ENCODE results near the gene KLF11. TPM values are rescaled to one million over a fixed set of nuclear protein-coding genes. Genes with fewer than 3 reads are reported as not detected.

KLF11 gene
- total RNA-seq, 1 donor from 2014 or later = 21.1 TPM

DNA sequence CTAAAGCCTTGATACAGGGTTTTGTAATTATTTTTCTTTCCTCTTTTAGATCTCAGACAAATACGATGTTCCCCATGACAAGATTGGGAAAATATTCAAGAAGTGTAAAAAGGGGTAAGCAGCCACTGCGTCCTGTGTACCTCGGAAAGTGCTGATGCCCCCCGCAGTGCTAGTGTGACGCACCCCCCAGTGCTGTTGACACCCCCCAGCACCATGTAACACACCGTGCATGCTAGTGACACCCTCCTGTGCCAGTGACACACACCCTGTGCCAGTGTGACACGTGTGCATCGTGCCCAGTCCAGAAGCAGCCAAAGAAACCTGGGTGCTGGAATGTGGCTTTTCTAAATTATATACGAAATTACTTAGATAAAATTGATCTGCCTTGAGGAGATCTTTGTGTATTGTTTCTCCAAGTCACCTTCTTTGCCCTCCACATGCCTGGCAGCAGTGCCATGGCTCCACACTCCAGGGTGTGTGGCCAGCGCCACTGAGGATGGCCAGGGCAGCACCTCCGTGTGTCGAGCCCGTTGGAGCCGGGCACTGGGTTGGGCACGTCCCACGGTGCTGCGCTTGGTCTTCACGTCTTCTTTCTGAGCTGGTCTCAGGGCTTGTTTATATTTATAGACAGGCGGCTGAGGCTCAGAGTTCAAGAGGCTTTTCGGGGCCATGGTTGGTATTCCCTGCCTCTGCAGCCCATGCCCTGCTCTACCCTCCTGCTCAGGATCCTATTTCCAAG lies 44.3 kb upstream of the KLF11 start:
- no peak for DNase-seq
- no peaks in the 10 kb centered on the region for H3K4me1 Mint-ChIP-seq (ENCODE audit: low read depth, unreplicated experiment)
- H3K9me3 Mint-ChIP-seq (ENCODE audit: unreplicated experiment) = no peaks in the 10 kb centered on the region
- TF ChIP-seq, protein P1, sequence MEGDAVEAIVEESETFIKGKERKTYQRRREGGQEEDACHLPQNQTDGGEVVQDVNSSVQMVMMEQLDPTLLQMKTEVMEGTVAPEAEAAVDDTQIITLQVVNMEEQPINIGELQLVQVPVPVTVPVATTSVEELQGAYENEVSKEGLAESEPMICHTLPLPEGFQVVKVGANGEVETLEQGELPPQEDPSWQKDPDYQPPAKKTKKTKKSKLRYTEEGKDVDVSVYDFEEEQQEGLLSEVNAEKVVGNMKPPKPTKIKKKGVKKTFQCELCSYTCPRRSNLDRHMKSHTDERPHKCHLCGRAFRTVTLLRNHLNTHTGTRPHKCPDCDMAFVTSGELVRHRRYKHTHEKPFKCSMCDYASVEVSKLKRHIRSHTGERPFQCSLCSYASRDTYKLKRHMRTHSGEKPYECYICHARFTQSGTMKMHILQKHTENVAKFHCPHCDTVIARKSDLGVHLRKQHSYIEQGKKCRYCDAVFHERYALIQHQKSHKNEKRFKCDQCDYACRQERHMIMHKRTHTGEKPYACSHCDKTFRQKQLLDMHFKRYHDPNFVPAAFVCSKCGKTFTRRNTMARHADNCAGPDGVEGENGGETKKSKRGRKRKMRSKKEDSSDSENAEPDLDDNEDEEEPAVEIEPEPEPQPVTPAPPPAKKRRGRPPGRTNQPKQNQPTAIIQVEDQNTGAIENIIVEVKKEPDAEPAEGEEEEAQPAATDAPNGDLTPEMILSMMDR (IDR thresholded peaks at IDR 0.05; ENCODE audit: partially characterized antibody, unreplicated experiment) = no peak
- peaks cover 8% of the 10 kb centered on the region for H3K36me3 Mint-ChIP-seq (ENCODE audit: unreplicated experiment)
- H3K4me3 Mint-ChIP-seq (ENCODE audit: unreplicated experiment) = no peak overlapping the region
- no peak overlapping the region for H3K27ac Mint-ChIP-seq (ENCODE audit: unreplicated experiment)
- H3K27me3 Mint-ChIP-seq (ENCODE audit: unreplicated experiment) = no peaks in the 10 kb centered on the region

DNA sequence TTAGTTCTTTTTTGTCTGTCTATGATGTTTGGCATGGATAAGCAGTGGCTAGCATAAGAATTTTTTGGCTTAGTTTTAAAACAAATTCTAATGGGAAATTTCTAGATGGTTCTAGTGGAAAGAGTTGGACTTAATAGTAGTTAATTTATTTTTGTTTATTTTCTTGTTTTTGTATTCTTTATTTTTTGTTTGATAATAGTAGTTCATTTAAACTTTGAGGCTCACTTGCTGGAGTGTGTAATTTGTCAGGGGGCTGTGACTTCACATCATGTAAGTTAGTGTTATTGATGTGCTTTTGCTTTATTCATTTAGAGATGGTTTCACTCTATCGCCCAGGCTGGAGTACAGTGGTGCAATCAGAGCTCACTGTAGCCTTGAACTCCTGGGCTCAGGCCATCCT lies 43.7 kb upstream of the KLF11 start:
- Mint-ChIP-seq H3K4me3 (ENCODE audit: unreplicated experiment) (no peak overlapping the region), H3K4me1 (ENCODE audit: low read depth, unreplicated experiment) (no peaks in the 10 kb centered on the region), H3K9me3 (ENCODE audit: unreplicated experiment) (no peaks in the 10 kb centered on the region), H3K36me3 (ENCODE audit: unreplicated experiment) (peaks cover 5% of the 10 kb centered on the region), H3K27me3 (ENCODE audit: unreplicated experiment) (no peaks in the 10 kb centered on the region), H3K27ac (ENCODE audit: unreplicated experiment) (no peak overlapping the region)
- TF ChIP-seq, protein P1 (IDR thresholded peaks at IDR 0.05; ENCODE audit: partially characterized antibody, unreplicated experiment) = no peak
- DNase-seq = no peak

- TF ChIP-seq, protein P1 (IDR thresholded peaks at IDR 0.05; ENCODE audit: partially characterized antibody, unreplicated experiment) = no peak
- no peak overlapping the region for H3K4me3 Mint-ChIP-seq (ENCODE audit: unreplicated experiment)
- peaks cover 3% of the 10 kb centered on the region for H3K36me3 Mint-ChIP-seq (ENCODE audit: unreplicated experiment)
- H3K4me1 Mint-ChIP-seq (ENCODE audit: low read depth, unreplicated experiment) = no peaks in the 10 kb centered on the region
- no peak overlapping the region for H3K27ac Mint-ChIP-seq (ENCODE audit: unreplicated experiment)
- DNase-seq = no peak
- H3K27me3 Mint-ChIP-seq (ENCODE audit: unreplicated experiment) = no peaks in the 10 kb centered on the region
- H3K9me3 Mint-ChIP-seq (ENCODE audit: unreplicated experiment) = no peaks in the 10 kb centered on the region
Observed at GRCh38 chr2:10000541-10000940, 42.8 kb upstream of the KLF11 start.

DNA sequence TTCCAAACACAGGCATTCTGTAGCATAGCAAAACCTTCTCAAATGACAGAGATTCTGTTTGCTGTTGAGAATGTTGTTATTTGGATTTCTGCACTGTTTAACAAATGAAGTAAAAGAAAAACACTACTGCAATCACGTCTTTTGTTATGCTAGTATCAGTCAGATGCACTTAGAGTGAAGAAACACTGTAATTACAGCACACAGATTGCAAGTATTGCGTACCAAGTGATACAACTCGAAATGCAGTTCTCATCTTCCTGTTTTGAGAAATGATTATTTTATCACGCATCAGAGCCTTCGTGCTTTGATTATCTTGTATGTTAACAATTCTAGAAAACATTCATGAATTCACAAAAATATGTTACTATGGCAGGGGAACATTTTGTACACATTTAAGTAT lies 41.8 kb upstream of the KLF11 start:
- Mint-ChIP-seq H3K27me3 (ENCODE audit: unreplicated experiment) (no peaks in the 10 kb centered on the region), H3K4me3 (ENCODE audit: unreplicated experiment) (no peak overlapping the region), H3K36me3 (ENCODE audit: unreplicated experiment) (peaks cover 6% of the 10 kb centered on the region), H3K9me3 (ENCODE audit: unreplicated experiment) (no peaks in the 10 kb centered on the region), H3K27ac (ENCODE audit: unreplicated experiment) (no peak overlapping the region), H3K4me1 (ENCODE audit: low read depth, unreplicated experiment) (no peaks in the 10 kb centered on the region)
- DNase-seq = no peak
- TF ChIP-seq, protein P1 (IDR thresholded peaks at IDR 0.05; ENCODE audit: partially characterized antibody, unreplicated experiment) = no peak

DNA sequence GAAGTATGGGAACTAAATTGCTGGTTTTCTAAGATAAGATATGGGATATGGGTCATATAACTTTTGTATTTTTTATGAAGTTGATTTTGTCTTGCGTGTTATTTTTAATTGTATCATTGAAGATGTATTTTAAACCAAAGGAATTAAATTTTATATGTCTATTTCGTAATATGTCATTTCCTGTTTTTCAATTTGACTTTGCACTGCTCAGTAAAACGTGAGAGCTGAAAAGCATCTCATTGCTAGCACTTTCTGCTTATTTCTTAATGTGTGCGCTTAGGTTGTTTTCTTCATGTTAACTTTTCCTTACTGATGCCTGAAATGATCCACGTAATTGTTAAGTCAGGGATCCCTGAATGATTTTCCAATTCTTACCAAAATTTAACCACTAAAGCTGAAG lies 41.2 kb upstream of the KLF11 start:
- no peak for DNase-seq
- Mint-ChIP-seq H3K9me3 (ENCODE audit: unreplicated experiment) (no peaks in the 10 kb centered on the region), H3K27me3 (ENCODE audit: unreplicated experiment) (no peaks in the 10 kb centered on the region), H3K36me3 (ENCODE audit: unreplicated experiment) (peaks cover 6% of the 10 kb centered on the region), H3K4me3 (ENCODE audit: unreplicated experiment) (no peak overlapping the region), H3K27ac (ENCODE audit: unreplicated experiment) (no peak overlapping the region), H3K4me1 (ENCODE audit: low read depth, unreplicated experiment) (no peaks in the 10 kb centered on the region)
- TF ChIP-seq, protein P1 (IDR thresholded peaks at IDR 0.05; ENCODE audit: partially characterized antibody, unreplicated experiment) = no peak

Measured in glutamatergic neuron (in vitro differentiated cells).